NK-92 treated with Interleukin-12 subunit alpha and Interleukin-12 subunit beta, amount 100 ng/mL, for 24 hours (cell line): Measurements from ENCODE around the gene ANKS6.

Experiments used
- DNase-seq: peaks from one replicate; lab custom pipeline; 2025; lab: John Stamatoyannopoulos, UW

Gene ANKS6

DNA sequence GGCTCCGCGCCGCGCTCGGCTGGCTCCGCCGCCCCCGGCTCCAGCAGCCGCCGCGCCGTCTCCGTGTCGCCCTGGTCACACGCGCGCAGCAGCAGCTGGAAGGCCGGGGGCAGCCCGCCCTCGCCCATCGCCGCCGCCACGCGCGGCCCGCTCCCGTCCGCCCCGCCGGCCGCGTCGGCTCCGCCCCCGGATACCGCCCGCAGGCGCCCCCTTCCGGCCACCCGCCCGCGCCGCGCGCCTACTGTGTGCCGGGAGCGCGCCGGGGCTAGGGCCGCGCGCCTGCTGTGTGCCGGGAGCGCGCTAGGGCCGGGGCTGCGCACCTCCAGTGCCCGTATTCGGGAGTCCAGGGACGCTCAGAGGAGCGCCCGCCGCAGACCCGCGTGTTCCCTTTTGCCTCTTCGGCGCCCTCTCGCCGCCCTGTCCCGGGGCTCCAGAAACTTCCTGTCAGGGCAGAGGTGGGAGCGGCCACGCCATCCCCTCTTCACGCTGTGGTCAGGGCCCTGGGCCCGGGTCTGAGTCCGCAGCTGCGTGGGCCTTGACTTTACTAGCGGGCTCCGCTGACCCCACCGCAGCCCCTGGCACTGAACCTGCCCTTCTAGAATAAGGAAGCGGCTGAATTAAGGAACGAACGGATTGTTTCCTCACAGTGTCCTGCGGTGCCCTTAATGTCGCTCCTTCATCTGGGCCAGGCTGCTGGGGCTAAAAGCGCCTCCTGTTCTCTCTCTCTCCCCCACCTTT, at the start of gene ANKS6:
Gene ANKS6 (minus strand): TSS at position 192 of the 738 bp plus-strand sequence. CDS start 64 bp downstream, at position 128.
- no peak for DNase-seq

DNA sequence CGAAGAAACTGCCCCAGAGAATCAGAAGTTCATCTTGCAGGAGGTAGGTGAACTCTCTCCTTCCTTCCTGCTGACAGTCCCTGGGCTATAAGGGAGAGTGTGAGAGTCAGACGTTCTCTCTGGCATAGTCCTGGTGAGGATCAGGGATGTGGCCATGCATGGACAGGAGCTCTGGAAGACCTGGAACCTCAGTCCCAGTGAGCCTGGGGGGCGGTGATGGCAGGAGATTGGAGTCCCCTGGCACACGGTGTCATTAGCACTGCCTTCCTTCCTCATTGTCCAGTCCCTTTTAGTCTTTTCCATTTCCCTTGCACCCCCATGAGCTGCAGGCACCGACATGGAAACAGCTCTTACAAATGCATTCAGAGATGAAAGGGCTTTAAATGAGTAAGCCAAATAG, 49.7 kb upstream of the ANKS6 start:
- no peak for DNase-seq

DNA sequence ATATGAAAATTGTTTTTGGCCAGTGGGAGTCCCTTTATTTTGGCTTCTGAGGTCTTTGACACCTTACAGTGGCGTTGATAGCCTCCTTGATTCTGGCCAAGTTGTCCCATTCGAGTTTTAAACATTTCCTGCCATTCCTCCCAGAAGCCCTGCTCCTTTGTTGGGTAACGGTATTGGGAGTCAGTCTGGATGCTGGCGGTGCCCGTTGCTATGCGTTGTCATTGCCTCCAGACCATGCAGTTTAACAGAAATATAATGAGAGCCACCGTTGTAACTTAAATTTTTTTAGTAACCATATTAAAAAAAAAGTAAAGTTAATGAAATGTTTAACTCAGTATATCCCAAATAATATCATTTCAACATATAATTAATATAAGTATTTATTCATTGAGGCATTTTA, 46.2 kb upstream of the ANKS6 start:
- DNase-seq, result no peak

DNA sequence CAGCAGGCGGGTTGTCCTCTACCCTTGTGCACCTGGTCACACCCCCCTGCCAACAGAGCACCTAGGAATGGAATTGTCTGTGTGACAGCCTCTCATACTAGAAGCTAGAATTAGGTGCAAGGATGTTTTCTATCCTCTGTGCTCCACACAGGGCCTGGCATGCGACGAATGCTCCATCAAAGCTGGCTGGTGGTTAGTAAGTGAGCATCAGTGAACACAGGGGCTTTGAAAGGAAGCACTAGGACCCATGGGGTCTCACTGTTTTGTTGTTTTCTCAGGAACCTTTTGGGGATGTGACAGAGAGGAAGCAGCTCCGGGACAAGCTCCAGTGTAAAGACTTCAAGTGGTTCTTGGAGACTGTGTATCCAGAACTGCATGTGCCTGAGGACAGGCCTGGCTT, 43.4 kb upstream of the ANKS6 start:
- no peak for DNase-seq

DNA sequence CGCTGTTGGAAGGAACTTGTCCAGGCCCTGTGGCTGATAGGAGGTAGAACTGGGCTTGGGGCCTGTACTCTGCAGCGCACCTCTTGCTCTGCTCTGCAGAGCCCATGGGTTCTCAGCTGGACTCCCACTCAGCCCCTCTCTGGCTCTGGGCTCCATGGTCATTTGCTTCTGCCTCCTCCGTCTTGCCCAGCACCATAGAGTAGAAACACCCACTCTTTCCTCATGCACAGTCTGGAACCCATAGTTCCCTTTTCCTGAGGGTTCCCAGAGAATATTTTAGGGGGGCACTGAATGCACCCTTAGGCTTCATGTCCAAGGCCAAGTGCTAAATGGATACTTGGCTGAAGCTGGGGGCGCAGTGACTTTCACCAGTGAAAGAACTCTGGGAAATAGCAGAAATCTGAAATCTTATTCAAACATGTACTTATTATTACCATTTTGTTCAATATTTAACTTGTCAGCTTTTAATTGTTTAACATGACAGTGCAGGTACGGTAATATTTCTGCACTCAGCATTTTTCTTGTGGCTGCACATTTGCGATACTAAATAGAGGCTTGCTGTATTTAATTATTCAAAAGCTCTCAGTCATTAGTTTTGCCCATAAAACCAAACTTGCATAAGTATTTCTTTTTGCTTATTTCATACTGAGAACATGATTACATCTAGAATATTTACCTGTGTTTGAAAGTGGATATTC, 42.7 kb upstream of the ANKS6 start:
- no peak for DNase-seq

DNA sequence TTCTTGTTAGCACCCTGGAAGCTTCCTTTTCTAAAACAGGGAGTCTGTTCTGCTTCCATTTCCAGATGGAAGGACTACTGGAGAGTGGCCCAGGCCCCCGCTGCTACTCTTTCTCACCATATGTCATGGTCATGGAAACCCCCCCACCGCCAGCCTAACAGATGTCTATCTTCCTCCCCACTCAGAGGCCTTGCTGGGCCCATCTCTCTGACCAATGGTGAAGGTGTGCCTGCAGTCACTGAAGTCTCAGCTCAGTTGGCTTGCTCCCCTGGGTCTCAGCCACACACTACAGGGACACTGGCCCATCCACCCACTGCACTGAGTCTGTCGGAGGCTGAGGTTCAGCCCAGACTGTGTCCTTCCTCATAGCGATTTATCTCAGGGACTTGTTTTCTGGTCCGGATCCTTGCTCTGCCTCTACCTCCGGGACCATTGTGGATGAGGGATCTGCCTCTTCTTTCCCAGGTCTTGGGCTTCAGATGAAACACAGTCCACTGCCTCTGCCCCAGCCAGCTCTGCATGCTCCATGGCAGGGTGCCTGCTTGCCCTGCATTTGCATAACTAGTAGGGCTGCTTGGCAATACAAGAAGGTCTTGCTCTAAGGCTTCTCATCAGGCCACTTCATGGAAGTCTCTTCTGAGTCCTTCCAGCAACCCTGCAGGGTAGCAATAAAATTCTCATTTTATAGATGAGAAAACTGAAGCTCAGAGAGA, 42.0 kb upstream of the ANKS6 start:
- DNase-seq, result no peak

DNA sequence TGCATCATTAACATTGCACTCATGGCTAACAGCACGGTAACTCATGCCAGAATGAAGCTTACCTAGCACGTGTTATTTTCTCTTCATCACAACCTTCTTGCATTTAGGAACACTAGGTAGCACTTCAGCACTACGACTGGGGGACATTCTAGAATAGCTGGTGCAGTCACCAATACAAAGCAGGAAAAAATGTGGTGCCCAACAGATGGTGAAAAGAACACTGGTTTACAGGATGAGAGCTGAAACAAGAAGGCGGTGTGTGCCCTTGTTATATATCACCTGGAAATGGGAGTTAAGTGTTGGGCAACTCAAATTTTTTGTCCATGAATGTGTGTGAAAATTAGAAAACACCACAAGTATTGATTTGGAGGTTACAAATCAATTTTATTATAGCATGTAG, 41.2 kb upstream of the ANKS6 start:
- DNase-seq, result no peak

DNA sequence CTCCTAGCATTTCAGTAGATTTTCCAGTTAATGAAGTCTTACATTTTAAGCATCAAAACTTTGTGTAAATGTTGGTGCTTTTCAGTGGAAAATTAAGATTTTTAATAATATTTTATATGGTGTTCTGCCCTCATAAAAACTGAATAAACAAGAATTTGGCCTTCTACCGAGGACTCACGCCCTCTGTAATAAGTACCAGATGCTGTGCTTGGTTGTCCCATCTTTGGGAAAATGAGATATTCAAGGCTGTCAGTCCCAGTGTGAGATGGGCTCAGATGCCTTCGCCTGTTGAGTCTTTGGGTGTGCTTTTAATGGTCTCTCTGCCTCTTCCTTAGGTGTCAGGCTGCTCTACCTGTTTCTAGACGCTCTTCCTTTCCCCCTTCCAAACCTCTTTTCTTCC, 39.9 kb upstream of the ANKS6 start:
- no peak for DNase-seq

DNA sequence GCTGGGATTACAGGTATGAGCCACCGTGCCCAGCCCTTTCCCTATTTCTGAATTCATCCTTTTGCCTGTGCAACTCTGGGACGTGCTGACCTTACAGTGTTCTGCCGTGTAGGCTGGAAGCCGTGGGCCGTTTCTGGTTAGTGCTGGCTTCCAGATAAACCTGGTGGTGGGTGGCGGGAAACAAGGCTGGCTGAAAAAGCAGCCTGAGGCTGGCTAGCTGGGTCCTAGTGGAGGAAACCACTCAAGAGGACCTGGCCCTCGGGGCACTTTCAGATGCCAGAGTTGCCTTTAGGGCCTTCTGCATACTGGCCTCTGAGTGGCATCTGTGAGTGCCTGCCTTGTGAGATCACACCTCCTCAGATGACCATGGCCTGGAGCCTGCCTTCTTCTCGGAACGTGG, 38.0 kb upstream of the ANKS6 start:
- DNase-seq, result no peak

DNA sequence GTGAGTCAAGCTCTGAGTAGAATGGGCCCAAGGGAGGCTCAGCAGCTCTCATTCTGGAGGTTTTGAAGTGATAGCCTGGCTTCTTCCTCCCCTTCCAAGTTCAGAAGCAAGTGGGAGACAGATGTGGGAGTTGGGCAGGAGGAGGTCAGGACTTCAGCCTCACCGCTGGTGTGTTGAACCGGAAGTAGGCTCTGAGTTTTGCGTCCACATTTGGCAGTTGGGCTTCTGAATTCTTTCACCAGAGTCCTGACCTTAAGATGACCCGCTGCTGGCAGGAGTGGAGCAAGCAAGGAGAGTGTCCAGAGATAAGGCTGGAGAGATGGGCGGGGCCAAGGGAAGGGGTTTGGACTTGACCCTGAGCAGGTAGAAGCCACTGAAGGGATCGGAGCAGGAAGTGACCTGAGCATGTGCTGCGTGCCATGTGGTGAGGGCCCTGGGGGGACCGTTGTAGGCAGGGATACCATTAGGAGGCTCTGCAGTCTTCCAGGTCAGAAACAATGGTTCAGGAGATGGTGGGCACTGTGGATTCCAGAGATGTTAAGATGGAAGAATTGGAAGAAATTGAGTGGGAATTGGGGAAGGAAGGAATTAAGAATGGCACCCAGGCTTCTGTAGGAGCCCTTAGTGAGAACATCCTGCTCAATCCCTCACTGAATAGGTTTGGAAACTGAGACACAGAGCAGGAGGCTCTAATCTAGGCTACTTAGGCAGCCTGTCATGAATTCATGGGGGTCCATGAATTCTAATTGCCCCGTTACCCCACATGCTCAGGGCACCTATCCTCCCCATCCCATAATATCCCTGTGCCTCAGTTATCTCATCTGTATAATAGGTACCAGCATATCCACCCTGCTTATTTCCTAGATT, 37.0 kb upstream of the ANKS6 start:
- DNase-seq, result no peak

DNA sequence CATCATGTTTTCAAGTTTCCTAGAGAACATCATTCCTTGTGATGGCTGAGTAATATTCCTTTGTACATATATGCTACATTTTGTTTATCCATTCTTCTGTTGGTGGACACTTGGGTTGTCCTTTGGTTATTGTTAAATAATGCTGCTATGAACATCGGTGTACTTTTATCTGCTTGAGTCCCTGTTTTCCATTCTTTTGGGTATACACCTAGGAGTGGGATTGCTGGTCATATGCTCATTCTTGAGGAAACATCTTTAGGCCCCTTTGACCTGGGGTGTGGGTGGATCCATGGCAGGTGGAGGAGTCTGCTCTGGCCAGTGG, 36.4 kb upstream of the ANKS6 start:
- DNase-seq, result no peak

DNA sequence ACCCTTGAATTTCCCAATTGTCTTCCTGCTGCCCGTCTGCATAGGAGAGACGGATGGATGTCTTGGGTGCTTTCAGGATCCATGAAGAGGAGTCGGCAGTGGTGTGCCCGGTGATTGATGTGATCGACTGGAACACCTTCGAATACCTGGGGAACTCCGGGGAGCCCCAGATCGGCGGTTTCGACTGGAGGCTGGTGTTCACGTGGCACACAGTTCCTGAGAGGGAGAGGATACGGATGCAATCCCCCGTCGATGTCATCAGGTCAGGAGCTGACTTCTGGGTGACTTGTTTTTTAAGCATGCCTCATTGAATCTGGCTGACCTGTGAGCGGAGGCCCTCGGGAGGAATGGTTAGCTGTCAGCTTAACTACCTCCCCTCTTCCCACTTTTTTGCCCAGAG, 35.3 kb upstream of the ANKS6 start:
- no peak for DNase-seq

DNA sequence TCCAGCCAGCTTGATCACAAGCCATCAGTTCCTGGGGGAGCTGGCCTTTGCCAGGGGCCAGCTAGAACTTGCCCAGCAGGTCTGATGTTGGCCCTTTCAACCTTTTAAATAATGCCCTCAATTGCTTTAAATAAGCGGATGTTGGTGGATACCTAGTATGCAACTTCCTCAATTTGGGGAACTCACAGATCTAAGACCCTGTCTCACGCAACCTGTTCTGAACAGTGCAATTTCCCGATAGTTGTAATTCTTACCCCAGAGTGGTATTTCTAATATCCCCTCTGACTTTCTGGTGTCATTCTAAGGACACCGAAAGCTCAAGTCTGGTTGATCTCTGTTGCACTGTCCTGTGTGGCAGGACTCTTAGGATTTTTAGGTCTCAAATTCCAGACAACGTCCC, 34.2 kb upstream of the ANKS6 start:
- no peak for DNase-seq

DNA sequence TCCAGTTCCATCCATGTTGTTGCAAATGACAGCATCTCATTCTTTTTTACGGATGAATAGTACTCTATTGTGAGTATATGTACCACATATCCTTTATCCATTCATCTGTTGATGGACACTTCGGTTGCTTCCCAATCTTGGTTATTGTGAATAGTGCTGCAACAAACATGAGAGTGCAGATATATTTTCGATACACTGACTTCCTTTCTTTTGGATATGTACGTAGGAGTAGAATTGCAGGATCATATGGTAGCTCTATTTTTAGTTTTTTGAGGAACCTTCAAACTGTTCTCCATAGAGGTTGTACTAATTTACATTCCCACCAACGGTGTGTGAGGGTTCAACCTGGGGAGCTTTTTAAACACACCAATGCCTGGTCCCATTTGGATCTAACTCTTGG, 33.4 kb upstream of the ANKS6 start:
- no peak for DNase-seq

DNA sequence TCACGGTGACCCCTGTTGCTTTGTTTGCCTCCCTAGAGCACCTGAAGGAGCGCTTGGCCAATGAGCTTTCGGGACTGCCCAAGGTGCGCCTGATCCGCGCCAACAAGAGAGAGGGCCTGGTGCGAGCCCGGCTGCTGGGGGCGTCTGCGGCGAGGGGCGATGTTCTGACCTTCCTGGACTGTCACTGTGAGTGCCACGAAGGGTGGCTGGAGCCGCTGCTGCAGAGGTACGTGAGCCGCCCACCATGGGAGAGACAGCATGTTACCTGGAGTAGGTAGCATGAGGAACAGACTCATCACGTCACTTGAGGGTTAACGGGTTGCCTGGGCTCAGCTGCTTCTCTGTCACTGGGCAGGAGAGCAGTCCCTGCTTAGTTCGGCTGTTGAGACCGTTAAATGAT, 30.4 kb upstream of the ANKS6 start:
- no peak for DNase-seq

DNA sequence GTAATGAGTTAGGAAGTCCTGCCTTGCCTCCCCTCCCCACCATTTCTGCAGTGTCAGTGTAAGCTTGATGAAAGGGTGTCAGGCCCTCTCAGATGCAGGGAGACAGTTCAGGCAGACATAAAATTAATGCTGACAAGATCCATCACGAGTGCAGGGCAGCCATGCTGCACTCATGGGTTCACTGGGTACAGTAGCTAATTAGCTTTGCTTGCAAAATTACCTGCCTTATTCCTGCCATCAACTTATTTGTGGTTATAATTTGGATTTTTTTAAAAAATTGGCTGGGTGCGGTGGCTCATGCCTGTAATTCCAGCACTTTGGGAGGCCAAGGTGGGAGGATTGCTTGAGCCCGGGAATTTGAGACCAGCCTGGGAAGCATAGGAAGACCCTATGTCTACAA, 29.1 kb upstream of the ANKS6 start:
- DNase-seq, result no peak

DNA sequence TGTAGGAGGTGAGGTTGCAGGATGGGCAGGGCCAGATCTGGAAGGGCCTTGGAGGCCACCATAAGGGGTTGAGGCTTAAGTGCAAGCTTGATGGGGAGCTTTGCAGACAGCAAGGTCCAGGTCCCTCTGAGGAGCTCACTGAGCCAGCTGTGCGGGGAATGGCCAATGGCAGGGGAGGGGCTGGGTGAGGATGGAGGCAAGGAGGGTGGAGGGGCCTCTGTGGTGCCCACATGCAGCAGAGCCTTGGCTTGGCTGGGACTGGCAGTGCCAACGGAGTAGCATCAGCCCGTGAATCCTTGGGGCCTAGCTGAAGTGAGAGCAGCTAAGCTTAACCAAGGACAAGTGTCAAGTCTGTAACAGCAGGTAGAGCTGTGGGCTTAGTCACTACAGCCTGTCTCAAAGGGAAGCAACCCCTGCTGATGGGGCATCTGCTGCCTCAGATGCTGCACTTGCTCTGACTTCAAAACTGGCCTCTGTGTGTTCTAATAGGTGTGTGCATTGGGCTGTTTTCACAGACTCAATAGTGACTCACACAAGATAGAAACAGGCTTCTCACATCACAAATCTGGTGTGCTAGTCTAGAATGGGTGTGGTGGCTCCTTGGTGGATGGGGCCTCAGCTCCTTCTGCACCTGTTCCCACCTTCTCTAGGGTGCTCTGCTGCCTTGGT, 27.4 kb upstream of the ANKS6 start:
- DNase-seq, result no peak

DNA sequence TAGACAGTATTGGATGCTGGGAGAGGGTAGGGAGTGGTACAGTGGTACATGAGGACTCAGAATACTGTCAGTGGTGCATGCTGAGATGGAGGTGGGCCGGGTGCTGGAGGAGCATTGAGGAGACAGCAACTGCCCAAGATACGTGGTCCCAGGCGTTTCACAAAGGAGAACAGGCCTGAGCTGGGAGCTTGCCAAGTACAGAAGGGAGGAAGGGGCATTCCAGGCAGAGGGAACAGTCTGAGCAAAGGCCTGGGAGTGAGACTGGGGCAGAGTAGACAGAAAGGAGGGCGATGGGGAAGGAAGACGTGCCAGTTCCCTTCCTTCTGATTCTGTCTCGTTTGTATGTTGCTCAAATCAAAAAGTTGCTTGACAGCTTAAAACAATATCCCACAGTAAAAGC, 26.3 kb upstream of the ANKS6 start:
- no peak for DNase-seq

DNA sequence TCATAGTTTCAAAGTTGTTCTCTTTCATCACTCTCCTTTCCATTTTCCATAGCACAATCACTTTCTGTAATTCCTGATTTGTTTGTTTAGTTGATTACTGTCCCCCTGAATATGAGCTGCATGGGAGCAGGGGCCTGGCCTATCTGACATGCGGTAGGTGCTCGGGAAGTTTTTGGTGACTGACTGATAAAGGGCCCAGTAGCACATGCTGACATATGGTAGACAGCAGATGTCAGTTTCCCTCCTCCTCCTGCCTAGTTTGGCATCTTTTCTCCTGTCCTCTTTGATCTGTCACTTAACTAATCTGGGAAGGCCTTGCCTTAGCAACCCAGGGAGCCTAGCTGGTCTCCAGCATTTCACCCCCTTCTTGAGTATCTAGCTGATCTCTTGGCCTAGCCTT, 25.5 kb upstream of the ANKS6 start:
- no peak for DNase-seq

DNA sequence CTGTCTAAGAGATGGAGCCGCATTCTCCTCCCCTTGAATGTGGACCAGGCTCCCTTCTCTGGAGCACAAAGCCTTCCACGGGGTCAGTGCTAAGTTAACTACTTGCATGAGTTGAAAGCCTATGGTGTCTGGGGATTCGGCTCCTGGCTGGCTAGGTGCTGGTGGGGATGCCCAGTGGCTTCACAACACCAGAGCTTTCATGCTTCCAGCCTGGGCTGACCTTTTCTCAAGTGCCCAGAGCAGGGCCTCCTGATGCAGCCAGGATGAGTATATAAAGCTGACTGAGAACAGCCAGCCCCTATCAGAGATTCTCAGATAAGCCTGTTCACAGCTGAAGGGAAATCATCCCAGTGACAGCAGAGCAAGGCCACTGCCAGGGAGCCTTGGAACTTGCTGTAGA, 22.9 kb upstream of the ANKS6 start:
- no peak for DNase-seq

DNA sequence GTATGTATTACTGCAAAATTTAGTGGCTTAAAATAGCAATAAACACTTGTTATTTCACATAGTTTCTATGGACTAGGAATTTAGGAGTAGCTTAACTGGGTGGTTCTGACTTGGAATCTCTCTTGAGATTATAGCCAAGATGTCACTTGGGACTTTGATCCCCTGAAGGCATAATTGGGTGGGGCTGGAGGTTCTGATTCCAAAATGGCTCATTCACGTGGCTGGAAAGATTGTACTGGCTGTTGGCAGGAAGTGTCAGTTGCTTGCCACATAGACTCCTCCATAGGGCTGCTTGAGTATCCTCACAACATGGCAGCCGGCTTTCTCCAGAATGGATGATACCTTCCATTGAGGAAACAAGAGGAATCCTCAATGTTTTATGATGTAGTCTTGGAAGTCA, 22.4 kb upstream of the ANKS6 start:
- no peak for DNase-seq

DNA sequence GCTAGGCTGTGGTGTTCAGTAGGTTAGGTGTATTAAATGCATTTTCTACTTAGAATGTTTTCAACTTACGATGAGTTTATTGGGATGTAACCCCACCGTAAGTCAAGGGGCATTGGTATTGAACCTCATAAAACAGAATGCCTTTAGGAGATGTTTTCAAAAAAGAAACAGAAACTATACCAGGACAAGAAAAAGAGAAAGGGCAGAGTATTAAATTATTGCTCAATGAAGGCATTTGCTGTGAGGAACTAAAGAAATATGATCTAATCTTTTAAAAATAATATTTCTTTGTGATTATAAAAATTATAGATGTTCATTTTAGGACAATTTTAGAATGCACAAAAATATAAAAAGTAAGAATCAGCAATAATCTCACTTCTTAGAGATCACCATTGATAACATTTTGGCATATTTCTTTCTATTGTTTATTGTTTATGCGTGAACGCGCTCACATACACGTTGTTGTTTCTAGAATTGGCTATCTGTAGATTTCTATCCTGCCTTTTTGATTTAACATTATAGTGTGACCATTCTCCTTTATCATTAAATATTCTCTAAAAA, 19.1 kb upstream of the ANKS6 start:
- DNase-seq, result no peak
